Caco-2 (cell line): ENCODE data around the gene TM7SF3. TPM values are rescaled to one million over a fixed set of nuclear protein-coding genes. Genes with fewer than 3 reads are reported as not detected.

Experiments
- BruUV-seq: library from RNA; stranded (reverse); fragments of 400-500 nt; replicated peaks from 2 replicates; lab custom pipeline; 2021; lab: Mats Ljungman, UMichigan
- CTCF ChIA-PET: fragments of 300-600 bp; sonication (Branson Sonifier 250); formaldehyde crosslinking; loops from one replicate; lab custom pipeline; 2022; ENCODE audit warnings: antibody characterized with exemption; lab: Charles Lee
- POLR2A ChIA-PET: fragments of 300-600 bp; sonication (Branson Sonifier 250); formaldehyde crosslinking; loops from one replicate; lab custom pipeline; 2022; ENCODE audit warnings: antibody characterized with exemption; lab: Charles Lee
- DNase-seq, 2 experiments: peaks; one replicate each; pipeline versions ENCODE4 v3.0.0 to v3.0.0-alpha.2; 2020 to 2022
- H3K27me3 ChIP-seq: replicated peaks from 2 replicates; pipeline ENCODE4 v1.6.0; 2011; ENCODE audit warnings: low read length; ENCODE audit not compliant: control insufficient read depth, insufficient read depth
- H3K36me3 ChIP-seq: 2 replicates; pipeline ENCODE4 v1.5.1; 2011; ENCODE audit warnings: low read length; ENCODE audit not compliant: control insufficient read depth, insufficient read depth
- H3K4me1 ChIP-seq: fragments of 250-450 bp; sonication (Bioruptor Pico); 2 replicates; pipeline ENCODE4 v1.5.1; 2020; ENCODE audit warnings: mild to moderate bottlenecking
- H3K4me3 ChIP-seq: 2 replicates; pipeline ENCODE4 v1.5.1; 2011; ENCODE audit warnings: low read depth, mild to moderate bottlenecking, control low read depth, low read length
- H3K9me3 ChIP-seq: fragments of 250-450 bp; sonication (Bioruptor Pico); 2 replicates; pipeline ENCODE4 v1.5.1; 2020; ENCODE audit warnings: mild to moderate bottlenecking, moderate library complexity
- H3K27ac Mint-ChIP-seq: one replicate; pipeline ENCODE4 v1.8.0; 2022; ENCODE audit warnings: mixed read lengths; ENCODE audit not compliant: unreplicated experiment
- H3K27me3 Mint-ChIP-seq: one replicate; pipeline ENCODE4 v1.8.0; 2022; ENCODE audit warnings: mixed read lengths; ENCODE audit not compliant: insufficient read depth, unreplicated experiment
- H3K36me3 Mint-ChIP-seq: one replicate; pipeline ENCODE4 v1.8.0; 2022; ENCODE audit warnings: mild to moderate bottlenecking, mixed read lengths; ENCODE audit not compliant: insufficient read depth, unreplicated experiment
- H3K4me1 Mint-ChIP-seq: one replicate; pipeline ENCODE4 v1.8.0; 2022; ENCODE audit warnings: low read depth, mixed read lengths; ENCODE audit not compliant: unreplicated experiment
- H3K4me3 Mint-ChIP-seq: one replicate; pipeline ENCODE4 v1.8.0; 2022; ENCODE audit warnings: mild to moderate bottlenecking, moderate library complexity, mixed read lengths; ENCODE audit not compliant: unreplicated experiment
- H3K9me3 Mint-ChIP-seq: one replicate; pipeline ENCODE4 v1.8.0; 2022; ENCODE audit warnings: mixed read lengths; ENCODE audit not compliant: unreplicated experiment
- CTCF ChIP-seq, 2 experiments: fragments of 200-600 bp in 1 of 2; IDR thresholded peaks; 1 replicate in 1 of 2; 2 replicates in 1 of 2; pipeline versions ENCODE4 v1.5.1 to v1.8.0; 2011 to 2022; ENCODE audit warnings: antibody characterized with exemption in 1 of 2, control low read depth in 1 of 2, inconsistent platforms in 1 of 2, low read depth in 1 of 2, low read length in 1 of 2, mild to moderate bottlenecking in 1 of 2, moderate library complexity in 1 of 2; ENCODE audit not compliant: insufficient read depth in 1 of 2, severe bottlenecking in 1 of 2, unreplicated experiment in 1 of 2
- intact Hi-C: fragments of 100-400 bp; cut with micrococcal nuclease; formaldehyde crosslinking; loops from one replicate; pipeline ENCODE4 v1.10.0; 2022; ENCODE audit not compliant: unreplicated experiment
- total RNA-seq: library from RNA; stranded (reverse); gene quantifications from 2 replicates; pipeline ENCODE4 v1.2.3, GENCODE V29; 2022

Gene TM7SF3
- total RNA-seq, 1 experiment from 2014 or later, result 83.0 TPM

- Histone ChIP-seq H3K27me3 (no peaks in the 10 kb centered on the region), H3K36me3 (no peaks in the 10 kb centered on the region; the same call in 1 of the 2 replicates), H3K4me1 (peaks cover 25% of the 10 kb centered on the region), H3K9me3 (no peaks in the 10 kb centered on the region), H3K4me3 (no peak overlapping the region)
- TF ChIP-seq CTCF (IDR thresholded peaks at IDR 0.05; ENCODE audit: insufficient read depth in 1 of 2, low read depth in 1 of 2, low read length in 1 of 2, severe bottlenecking in 1 of 2, unreplicated experiment in 1 of 2), result no peak
- Mint-ChIP-seq H3K27me3 (no peaks in the 10 kb centered on the region), H3K27ac (no peak overlapping the region), H3K9me3 (no peaks in the 10 kb centered on the region), H3K36me3 (no peaks in the 10 kb centered on the region), H3K4me1 (peaks cover 22% of the 10 kb centered on the region), H3K4me3 (no peak overlapping the region)
- no peak for DNase-seq
- intact Hi-C loops, result no loop called here
- ChIA-PET CTCF (no interaction called here), POLR2A (no interaction called here)
- BruUV-seq, result no TSS peak
These were observed 13.2 kb downstream of the TM7SF3 start for GRCh38 chr12:27000961-27001360.

- TF ChIP-seq CTCF (IDR thresholded peaks at IDR 0.05; ENCODE audit: insufficient read depth in 1 of 2, low read depth in 1 of 2, low read length in 1 of 2, severe bottlenecking in 1 of 2, unreplicated experiment in 1 of 2), result no peak
- intact Hi-C loops, result no loop called here
- no TSS peak for BruUV-seq
- no peaks in the 10 kb centered on the region for H3K9me3 Mint-ChIP-seq
- ChIA-PET CTCF (interaction anchor here (1.2 kb wide), 1 partner anchor 17 kb away, joined by 4 read pairs; the partner anchor contains the start of gene TM7SF3), POLR2A (no interaction called here)
- H3K9me3 ChIP-seq, result no peaks in the 10 kb centered on the region
- no peak overlapping the region for H3K4me3 ChIP-seq
- H3K4me3 Mint-ChIP-seq, result no peak overlapping the region
- H3K27me3 Mint-ChIP-seq, result no peaks in the 10 kb centered on the region
- no peaks in the 10 kb centered on the region; the same call in 1 of the 2 replicates for H3K36me3 ChIP-seq
- peaks cover 6% of the 10 kb centered on the region; the same call in 1 of the 2 replicates for H3K4me1 ChIP-seq
- H3K4me1 Mint-ChIP-seq, result no peaks in the 10 kb centered on the region
- DNase-seq, result no peak
- no peak overlapping the region for H3K27ac Mint-ChIP-seq
- peaks cover 6% of the 10 kb centered on the region for H3K36me3 Mint-ChIP-seq
- no peaks in the 10 kb centered on the region for H3K27me3 ChIP-seq
These were observed 17.2 kb downstream of the TM7SF3 start for GRCh38 chr12:26997003-26997402.

GRCh38 chr12:26995706-26996105 lies 18.5 kb downstream of the TM7SF3 start:
- ChIA-PET CTCF (interaction anchor here (0.7 kb wide), 1 partner anchor 15 kb away, joined by 3 read pairs; no protein-coding TSS in a partner anchor), POLR2A (no interaction called here)
- Mint-ChIP-seq H3K27me3 (no peaks in the 10 kb centered on the region), H3K36me3 (peaks cover 6% of the 10 kb centered on the region), H3K4me3 (no peak overlapping the region), H3K27ac (no peak overlapping the region), H3K9me3 (no peaks in the 10 kb centered on the region), H3K4me1 (no peaks in the 10 kb centered on the region)
- intact Hi-C loops, result no loop called here
- DNase-seq, result no peak
- Histone ChIP-seq H3K9me3 (no peaks in the 10 kb centered on the region), H3K4me3 (no peak overlapping the region), H3K4me1 (no peaks in the 10 kb centered on the region), H3K27me3 (no peaks in the 10 kb centered on the region), H3K36me3 (no peaks in the 10 kb centered on the region)
- TF ChIP-seq CTCF (IDR thresholded peaks at IDR 0.05; ENCODE audit: insufficient read depth in 1 of 2, low read depth in 1 of 2, low read length in 1 of 2, severe bottlenecking in 1 of 2, unreplicated experiment in 1 of 2), result no peak
- no TSS peak for BruUV-seq
